ENCODE measurements around the gene LGMN. TPM values are rescaled to one million over a fixed set of nuclear protein-coding genes. Genes with fewer than 3 reads are reported as not detected.

The LGMN gene
- polyA plus RNA-seq, 1 of the 3 experiments (the other 2 are of a cell fraction): 76.3 TPM

DNA sequence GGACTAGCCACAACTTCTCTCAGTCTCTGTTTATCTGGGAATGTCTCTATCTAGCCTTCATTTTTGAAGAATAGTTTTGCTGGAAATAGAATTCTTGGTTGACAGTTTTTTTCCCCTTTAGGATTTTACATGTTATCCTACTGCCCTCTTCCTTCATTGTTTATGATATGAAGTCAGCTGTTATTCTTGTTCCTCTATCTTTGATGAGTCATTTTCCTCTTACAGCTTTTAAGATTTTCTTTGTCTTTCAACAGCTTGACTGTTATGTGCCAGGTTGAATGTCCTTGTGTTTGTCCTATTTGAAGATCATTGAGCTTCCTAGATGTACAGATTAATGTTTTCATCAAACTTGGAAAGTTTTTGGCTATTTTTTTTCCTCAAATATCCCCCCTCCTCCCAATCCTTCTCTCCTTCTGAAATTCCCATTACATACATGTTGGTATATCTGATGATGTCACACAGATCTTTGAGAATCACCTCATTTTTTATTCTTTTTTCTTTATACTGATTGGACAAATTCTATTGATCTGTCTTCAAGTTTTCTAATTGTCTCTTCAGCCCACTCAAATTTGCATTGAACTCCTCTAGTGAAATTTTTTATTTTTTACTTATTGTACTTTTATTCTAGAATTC is 41.1 kb upstream of the LGMN start:
- Histone ChIP-seq H3K27ac (ENCODE audit: low read depth in 2 of 2, low read length in 1 of 2) (no peak overlapping the region), H3K9ac (no peak overlapping the region), H2AFZ (ENCODE audit: low read depth) (no peak overlapping the region), H3K4me3 (ENCODE audit: low read depth in 2 of 2, low read length in 1 of 2) (no peak overlapping the region), H4K20me1 (ENCODE audit: insufficient read depth) (no peaks in the 10 kb centered on the region), H3K4me1 (ENCODE audit: control insufficient read depth in 1 of 2, insufficient read depth in 2 of 2, low read depth in 1 of 2, low read length in 1 of 2) (peaks cover 0 to 3% of the 10 kb centered on the region in 2 experiments; a peak in 1 of 4 replicates), H3K36me3 (replicated peaks in 1 of 2; ENCODE audit: control insufficient read depth in 1 of 2, insufficient read depth in 2 of 2, low read length in 1 of 2) (no peaks in the 10 kb centered on the region), H3K4me2 (no peak overlapping the region), H3K27me3 (ENCODE audit: insufficient read depth) (no peaks in the 10 kb centered on the region), H3K79me2 (ENCODE audit: insufficient read depth) (peaks cover 4% of the 10 kb centered on the region), H3K9me3 (peaks cover 21% of the 10 kb centered on the region; the same call in 1 of the 2 replicates), H3K9me2 (no peaks in the 10 kb centered on the region), H3F3A (replicated peaks; ENCODE audit: insufficient read depth) (peaks cover 14% of the 10 kb centered on the region)
- DNase-seq: no peak
- CTCF ChIA-PET: interaction anchor here (13.4 kb wide), 1 partner anchor 101 kb away, joined by 186 read pairs; no protein-coding TSS in a partner anchor
- TF ChIP-seq FOXM1 (IDR thresholded peaks at IDR 0.05; ENCODE audit: low read depth) (no peak), TAF1 (IDR thresholded peaks at IDR 0.05; ENCODE audit: borderline replicate concordance, low read depth, low read length) (no peak), TEAD4 (IDR thresholded peaks at IDR 0.05; ENCODE audit: borderline replicate concordance, insufficient read depth) (no peak), RFX5 (IDR thresholded peaks at IDR 0.05; ENCODE audit: low read length) (no peak), GATA2 (CRISPR knock-in tag; IDR thresholded peaks at IDR 0.05) (no peak), POLR2AphosphoS5 (IDR thresholded peaks at IDR 0.05; ENCODE audit: low read depth, low read length) (no peak), CTCF (IDR thresholded peaks at IDR 0.05) (no peak), MEF2A (IDR thresholded peaks at IDR 0.05; ENCODE audit: borderline replicate concordance, low read depth) (no peak), GABPA (IDR thresholded peaks at IDR 0.05; ENCODE audit: low read depth) (no peak), SMC3 (IDR thresholded peaks at IDR 0.05; ENCODE audit: low read depth, low read length) (no peak), CHD2 (IDR thresholded peaks at IDR 0.05; ENCODE audit: low read length, partially characterized antibody) (no peak), SIN3A (IDR thresholded peaks at IDR 0.05; ENCODE audit: borderline replicate concordance, low read depth, low read length) (no peak), RXRA (IDR thresholded peaks at IDR 0.05; ENCODE audit: borderline replicate concordance, low read depth) (no peak), TCF12 (IDR thresholded peaks at IDR 0.05) (no peak), JUND (IDR thresholded peaks at IDR 0.05) (no peak)
- TF ChIP-seq, protein P1, sequence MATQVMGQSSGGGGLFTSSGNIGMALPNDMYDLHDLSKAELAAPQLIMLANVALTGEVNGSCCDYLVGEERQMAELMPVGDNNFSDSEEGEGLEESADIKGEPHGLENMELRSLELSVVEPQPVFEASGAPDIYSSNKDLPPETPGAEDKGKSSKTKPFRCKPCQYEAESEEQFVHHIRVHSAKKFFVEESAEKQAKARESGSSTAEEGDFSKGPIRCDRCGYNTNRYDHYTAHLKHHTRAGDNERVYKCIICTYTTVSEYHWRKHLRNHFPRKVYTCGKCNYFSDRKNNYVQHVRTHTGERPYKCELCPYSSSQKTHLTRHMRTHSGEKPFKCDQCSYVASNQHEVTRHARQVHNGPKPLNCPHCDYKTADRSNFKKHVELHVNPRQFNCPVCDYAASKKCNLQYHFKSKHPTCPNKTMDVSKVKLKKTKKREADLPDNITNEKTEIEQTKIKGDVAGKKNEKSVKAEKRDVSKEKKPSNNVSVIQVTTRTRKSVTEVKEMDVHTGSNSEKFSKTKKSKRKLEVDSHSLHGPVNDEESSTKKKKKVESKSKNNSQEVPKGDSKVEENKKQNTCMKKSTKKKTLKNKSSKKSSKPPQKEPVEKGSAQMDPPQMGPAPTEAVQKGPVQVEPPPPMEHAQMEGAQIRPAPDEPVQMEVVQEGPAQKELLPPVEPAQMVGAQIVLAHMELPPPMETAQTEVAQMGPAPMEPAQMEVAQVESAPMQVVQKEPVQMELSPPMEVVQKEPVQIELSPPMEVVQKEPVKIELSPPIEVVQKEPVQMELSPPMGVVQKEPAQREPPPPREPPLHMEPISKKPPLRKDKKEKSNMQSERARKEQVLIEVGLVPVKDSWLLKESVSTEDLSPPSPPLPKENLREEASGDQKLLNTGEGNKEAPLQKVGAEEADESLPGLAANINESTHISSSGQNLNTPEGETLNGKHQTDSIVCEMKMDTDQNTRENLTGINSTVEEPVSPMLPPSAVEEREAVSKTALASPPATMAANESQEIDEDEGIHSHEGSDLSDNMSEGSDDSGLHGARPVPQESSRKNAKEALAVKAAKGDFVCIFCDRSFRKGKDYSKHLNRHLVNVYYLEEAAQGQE (IDR thresholded peaks at IDR 0.05; ENCODE audit: low read depth, low read length): no peak
- TF ChIP-seq, protein P2, sequence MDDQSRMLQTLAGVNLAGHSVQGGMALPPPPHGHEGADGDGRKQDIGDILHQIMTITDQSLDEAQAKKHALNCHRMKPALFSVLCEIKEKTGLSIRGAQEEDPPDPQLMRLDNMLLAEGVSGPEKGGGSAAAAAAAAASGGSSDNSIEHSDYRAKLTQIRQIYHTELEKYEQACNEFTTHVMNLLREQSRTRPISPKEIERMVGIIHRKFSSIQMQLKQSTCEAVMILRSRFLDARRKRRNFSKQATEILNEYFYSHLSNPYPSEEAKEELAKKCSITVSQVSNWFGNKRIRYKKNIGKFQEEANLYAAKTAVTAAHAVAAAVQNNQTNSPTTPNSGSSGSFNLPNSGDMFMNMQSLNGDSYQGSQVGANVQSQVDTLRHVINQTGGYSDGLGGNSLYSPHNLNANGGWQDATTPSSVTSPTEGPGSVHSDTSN (IDR thresholded peaks at IDR 0.05): no peak
- POLR2A ChIA-PET: no interaction called here
